ENCODE results near the gene FAXC. TPM values are rescaled to one million over a fixed set of nuclear protein-coding genes. Genes with fewer than 3 reads are reported as not detected.

FAXC gene
- total and polyA plus RNA-seq, 2 of the 8 experiments (the other 6 are each of a cell fraction or from before 2014, with no cell fraction given) = 23.2 to 29.8 TPM

GRCh38 chr6:99366852-99367251, 17.4 kb upstream of the FAXC start (continued):
- TF ChIP-seq SAP30 (IDR thresholded peaks at IDR 0.05; ENCODE audit: insufficient read depth, insufficient replicate concordance, low read length) = no peak
- no peak for TF ChIP-seq USF2 (IDR thresholded peaks at IDR 0.05; ENCODE audit: low read length)
- no peak for TF ChIP-seq SIRT6 (IDR thresholded peaks at IDR 0.05; ENCODE audit: low read length)
- TF ChIP-seq SP1 (IDR thresholded peaks at IDR 0.05; ENCODE audit: low read depth, low read length) = no peak
- TF ChIP-seq FOSL1 (IDR thresholded peaks at IDR 0.05; ENCODE audit: insufficient read depth, low read depth, low read length) = no peak
- no peak for TF ChIP-seq NRF1 (IDR thresholded peaks at IDR 0.05; ENCODE audit: low read depth, low read length)
